ENCODE data around the gene IL36G.
A peak's percentile ranks its signal among the peaks of the same experiment; 100 is the strongest.
"Not testable (repeated sequence)": the region's sequence is repeated elsewhere in the genome, so short reads cannot be mapped to it uniquely, and the experiment has no call there.

IL36G gene

GRCh38 chr2:112977559-112978056, at the start of gene IL36G:
Gene IL36G, plus strand, starts transcription at chr2:112978006. Its CDS starts 633 bp downstream, at chr2:112978639.
- DNase-seq (ENCODE audit: low read depth), result no peak

GRCh38 chr2:112933261-112933660, 44.5 kb upstream of the IL36G start:
- DNase-seq (ENCODE audit: low read depth), result no peak

DNA sequence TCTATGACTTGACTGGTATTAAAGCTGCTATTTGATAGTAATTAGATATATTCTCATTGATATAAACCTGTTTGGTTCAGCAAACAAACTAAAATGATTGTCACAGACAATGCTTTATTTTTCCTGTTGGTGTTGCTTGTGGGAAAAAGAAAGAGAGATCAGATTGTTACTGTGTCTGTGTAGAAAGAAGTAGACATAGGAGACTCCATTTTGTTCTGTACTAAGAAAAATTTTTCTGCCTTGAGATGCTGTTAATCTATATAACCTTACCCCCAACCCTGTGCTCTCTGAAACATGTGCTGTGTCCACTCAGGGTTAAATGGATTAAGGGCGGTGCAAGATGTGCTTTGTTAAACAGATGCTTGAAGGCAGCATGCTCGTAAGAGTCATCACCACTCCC, 43.7 kb upstream of the IL36G start:
- DNase-seq (ENCODE audit: low read depth), result not testable (repeated sequence)

GRCh38 chr2:112936927-112937232, 40.9 kb upstream of the IL36G start:
- DNase-seq (ENCODE audit: low read depth), result no peak

DNA sequence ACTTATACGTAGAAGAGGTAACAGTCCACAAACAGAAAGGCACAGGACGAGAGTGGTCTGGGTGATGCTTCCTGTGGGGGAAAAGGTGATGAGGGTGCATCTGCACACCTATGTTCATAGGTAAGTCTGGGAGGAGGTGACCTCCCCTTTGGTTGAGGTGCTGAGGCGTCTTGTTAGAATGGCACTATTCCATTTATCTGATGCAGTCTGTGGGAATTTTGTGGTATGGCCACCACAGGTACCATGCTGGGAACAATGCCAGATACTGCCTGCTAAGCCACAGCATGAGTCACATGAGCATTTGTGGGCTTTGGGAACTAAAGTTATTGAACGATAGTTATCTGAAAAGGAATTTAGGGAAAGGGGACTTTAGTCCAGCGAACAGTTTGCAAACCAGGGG, 38.9 kb upstream of the IL36G start:
- no peak for DNase-seq (ENCODE audit: low read depth)

DNA sequence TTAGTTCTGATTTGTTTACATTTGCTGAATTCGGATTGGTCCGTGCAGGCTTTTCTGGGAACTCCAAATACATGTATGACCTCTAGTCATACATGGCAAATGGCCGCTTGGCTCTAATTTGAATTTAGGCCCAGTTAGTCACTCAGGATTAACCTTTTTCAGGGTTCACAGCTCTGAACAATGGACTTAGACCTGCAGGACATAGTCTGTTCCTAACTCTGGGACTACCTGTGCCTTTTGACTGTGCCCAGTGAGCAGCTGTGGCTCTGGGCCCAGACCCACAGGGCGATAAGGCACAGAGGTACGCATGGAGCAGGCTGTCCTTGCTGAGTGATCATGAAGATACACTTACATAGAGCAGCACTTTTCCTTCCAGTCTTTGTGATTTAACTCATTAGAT, 38.4 kb upstream of the IL36G start:
- DNase-seq (ENCODE audit: low read depth), result no peak

DNA sequence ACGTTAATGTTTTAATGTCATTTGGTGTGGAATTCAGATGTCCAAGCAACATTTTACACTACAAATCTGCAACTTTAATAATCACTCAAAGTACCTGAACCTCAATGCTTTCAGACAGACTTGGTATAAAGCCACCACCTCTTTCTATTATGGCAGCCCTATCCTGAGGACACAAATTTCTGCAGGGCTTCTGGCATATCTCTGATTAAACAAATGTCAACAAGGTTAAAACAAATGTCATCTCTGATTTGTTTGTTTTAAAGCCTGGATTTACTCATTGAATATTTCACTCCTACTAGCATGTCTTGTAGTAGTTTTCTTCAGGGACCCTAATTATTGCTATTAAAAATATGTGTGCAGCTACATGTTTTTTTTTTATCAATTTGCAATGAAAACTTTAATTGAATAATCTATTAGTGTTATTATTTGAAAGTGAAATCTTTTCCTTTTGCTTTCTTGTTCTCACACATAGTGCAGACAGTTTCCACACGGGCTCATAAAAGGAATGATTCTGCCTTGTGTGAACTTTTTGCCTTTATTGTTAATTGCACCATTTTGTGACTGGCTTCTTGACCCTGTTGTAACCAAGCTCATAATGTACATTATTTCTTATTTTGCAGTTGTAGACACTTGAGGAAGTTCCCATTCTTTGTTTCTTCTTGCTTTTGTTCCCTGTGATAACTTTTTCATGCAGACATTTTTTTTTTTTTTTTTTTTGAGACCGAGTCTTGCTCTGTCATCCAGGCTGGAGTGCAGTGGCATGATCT, 36.8 kb upstream of the IL36G start:
- DNase-seq (ENCODE audit: low read depth), result no peak

GRCh38 chr2:112941753-112942653, 35.8 kb upstream of the IL36G start:
- DNase-seq (ENCODE audit: low read depth), result peak; percentile 29

- DNase-seq (ENCODE audit: low read depth), result no peak
These were observed 35.2 kb upstream of the IL36G start for GRCh38 chr2:112942654-112943002.

DNA sequence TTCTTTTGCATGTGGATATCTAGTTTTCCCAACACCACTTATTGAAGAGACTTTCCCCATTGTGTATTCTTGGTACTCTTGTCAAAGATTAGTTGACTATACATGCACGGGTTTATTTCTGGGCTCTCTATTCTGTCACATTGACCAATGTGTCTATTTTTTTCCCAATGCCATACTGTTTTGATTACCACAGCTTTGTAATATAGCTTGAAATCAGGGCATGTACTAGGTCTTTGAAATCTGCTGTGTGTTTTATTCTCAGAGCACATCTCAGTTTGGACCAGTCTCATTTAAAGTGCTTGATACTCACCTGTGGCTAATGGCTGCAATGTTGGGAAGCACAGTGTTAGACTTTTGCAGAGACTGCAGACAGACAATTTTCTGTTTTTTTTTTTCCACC, 32.8 kb upstream of the IL36G start:
- no peak for DNase-seq (ENCODE audit: low read depth)

- no peak for DNase-seq (ENCODE audit: low read depth)
These were observed 31.7 kb upstream of the IL36G start for GRCh38 chr2:112946086-112946485.

- no peak for DNase-seq (ENCODE audit: low read depth)
These were observed 30.4 kb upstream of the IL36G start for GRCh38 chr2:112947374-112947773.

- DNase-seq (ENCODE audit: low read depth), result no peak
These were observed 28.4 kb upstream of the IL36G start for GRCh38 chr2:112949456-112949855.

DNA sequence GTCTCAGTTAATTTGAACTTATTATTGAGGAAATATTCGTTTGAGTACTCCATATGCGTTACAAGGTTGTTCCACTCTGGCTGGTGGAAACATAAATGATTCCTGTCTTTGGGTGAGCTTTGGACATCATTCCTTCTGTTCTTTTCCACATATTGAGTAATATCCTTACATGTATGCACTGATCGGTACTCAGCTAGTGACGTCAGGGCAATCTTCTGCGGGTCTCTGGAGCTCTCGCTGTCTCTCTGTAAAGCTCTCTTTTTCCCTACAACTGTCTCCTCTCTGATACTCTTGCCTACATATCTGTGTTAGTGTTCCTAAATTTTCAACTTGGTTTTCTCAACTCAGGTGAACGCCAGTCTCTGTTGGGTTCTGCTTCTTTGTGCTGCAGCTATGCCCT, 23.4 kb upstream of the IL36G start:
- DNase-seq (ENCODE audit: low read depth), result no peak

- no peak for DNase-seq (ENCODE audit: low read depth)
These were observed 20.3 kb upstream of the IL36G start for GRCh38 chr2:112957511-112957910.

GRCh38 chr2:112958428-112959108, 19.2 kb upstream of the IL36G start:
- no peak for DNase-seq (ENCODE audit: low read depth)

DNA sequence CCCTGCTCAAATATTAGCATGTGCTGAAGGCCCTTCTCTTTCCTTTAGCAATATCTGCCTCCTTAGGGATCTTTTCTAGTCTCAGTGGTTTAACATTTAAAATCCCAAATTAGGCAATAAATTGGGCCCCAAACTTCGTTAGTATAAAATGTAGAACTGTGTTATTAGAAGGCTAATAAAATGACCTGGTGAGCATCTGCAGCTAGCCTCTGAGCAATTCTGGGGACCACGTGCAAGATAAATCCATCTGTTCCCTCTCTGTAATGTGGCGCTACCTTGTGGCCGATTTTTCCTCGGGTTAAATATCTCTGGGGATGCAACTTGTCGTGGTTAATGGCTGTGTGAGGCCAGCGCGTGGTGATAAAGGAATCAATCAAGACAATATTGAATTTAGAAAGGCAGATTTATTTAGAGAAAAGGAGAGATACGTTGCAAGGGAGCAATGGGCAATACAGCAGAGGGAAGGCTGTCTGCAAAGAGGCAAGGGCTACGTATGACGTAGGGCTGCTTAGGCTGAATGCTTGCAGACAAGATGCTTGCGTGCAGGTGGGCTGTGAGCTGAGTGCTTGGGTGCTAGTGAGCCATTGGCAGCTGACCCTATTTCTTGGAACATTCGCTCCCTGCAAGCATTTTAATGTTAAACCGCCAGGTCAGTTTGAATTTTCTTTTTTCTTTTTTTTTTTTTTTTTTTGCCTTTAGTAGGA, 18.5 kb upstream of the IL36G start:
- DNase-seq (ENCODE audit: low read depth), result no peak

DNA sequence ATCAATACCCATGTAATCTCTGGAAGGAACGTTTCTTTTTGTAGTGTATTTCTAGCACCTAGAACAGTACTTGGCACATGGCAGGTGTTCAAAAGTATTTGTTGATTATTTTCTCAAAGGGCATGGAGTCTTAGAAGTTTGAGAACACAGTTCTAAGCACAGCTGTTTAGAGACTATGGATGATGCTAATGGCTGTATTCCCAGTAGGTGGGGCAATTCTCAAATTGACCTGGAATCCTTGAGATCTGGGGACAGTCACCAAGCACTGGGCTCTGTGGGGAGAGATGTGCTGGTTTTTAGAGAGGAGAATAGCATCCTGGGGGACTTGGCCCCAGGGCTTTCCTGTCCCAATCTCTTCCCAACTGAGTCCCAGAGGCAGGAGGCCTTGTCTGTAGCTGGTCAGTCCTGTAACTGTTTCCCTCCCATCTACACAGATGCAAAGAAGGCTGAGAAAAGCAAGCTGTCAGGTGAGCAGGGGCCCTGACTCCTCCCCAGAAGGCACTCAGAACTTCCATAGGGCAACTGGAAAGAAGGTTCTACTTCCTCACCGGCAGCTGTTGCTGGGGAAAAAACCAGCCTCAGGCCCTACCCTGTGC, 17.5 kb upstream of the IL36G start:
- no peak for DNase-seq (ENCODE audit: low read depth)

DNA sequence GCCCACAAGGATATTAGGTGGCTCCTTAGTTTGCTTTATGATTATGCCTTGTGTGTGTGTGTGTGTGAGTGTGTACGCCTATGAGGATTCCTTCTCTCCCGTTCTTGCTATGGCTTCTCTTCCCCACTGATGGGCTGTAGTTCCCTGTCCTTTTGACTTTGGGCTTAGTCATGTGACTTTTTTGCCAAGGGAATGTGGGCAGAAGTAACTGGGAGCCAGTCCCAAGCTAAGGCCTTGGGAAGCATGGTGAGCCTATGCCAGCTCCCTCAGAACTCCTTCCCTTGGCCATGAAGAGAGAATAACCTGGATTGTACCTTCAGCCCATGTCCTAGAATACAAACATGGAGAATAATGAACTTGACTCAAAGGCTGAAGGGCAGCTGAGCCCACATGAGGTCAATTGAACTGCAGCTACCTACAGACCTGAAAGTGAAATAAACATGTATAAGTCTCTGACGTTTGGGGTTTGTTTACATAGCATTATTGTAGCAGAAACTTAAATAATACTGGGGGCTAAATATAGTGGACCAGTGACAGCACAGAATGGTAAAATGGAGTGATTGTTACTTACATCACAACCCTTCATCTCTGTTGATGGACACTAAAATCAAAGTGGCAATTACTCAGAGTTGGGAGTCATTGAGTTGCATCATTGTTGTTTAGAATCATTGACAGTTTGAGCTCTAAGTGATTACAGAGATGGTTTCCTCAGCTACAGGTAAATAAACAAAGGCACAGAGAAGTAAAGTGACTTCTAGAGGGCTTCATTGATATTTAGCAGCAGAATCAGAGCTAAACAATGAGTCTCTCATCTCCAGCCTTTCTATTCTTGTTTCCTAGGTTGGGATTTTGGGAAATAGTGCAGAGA, 15.3 kb upstream of the IL36G start:
- DNase-seq (ENCODE audit: low read depth), result no peak

DNA sequence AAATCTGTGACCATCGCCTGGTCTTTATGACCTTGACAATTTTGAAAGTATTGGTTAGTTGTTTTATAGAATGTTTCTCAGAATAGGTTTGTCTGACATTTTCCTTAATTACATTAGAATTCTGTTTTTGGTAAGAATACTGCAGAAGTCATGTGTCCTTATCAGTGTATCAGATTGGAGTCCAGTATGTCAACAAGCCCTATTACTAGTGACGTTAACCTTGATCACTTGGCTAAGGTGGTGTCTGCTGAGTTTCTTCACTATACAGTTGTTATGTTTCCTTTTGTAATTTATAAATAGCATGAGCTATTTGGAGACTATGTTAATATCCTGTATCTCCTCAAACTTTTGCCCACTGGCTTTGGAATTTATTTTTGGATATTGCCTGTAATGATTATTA, 10.8 kb upstream of the IL36G start:
- DNase-seq (ENCODE audit: low read depth), result no peak

Measured in stimulated activated CD8-positive, alpha-beta memory T cell treated with anti-CD3 and anti-CD28 coated beads, Interleukin-15, amount 100 ng/mL, for 1 hour (primary cell).